HCT116 (cell line): ENCODE measurements around the gene MSI2.

Experiments
- CBX3 ChIP-seq: IDR thresholded peaks from 2 replicates; pipeline ENCODE4 v1.6.1; 2012; ENCODE audit warnings: low read depth
- EZH2 ChIP-seq: fragments of 200-600 bp; sonication (generic); IDR thresholded peaks from 2 replicates; pipeline ENCODE4 v1.6.1; 2017; ENCODE audit warnings: antibody characterized with exemption, mixed run types
- JUND ChIP-seq: IDR thresholded peaks from 2 replicates; pipeline ENCODE4 v1.6.1; 2012
- POLR2A ChIP-seq: IDR thresholded peaks from 2 replicates; pipeline ENCODE4 v1.7.0; 2011; ENCODE audit warnings: borderline replicate concordance; ENCODE audit not compliant: insufficient read depth, insufficient read length; ENCODE audit errors: extremely low read depth
- SIN3A ChIP-seq: IDR thresholded peaks from 2 replicates; pipeline ENCODE4 v1.6.1; 2012; ENCODE audit warnings: low read depth
- TCF7L2 ChIP-seq: IDR thresholded peaks from 2 replicates; pipeline ENCODE4 v1.7.0; 2011; ENCODE audit warnings: borderline replicate concordance, inconsistent platforms; ENCODE audit not compliant: insufficient read depth, insufficient read length; ENCODE audit errors: extremely low read depth
- YY1 ChIP-seq: IDR thresholded peaks from 2 replicates; pipeline ENCODE4 v1.6.1; 2011; ENCODE audit warnings: low read length, low read depth, moderate library complexity, mild to moderate bottlenecking; ENCODE audit not compliant: insufficient replicate concordance; ENCODE audit errors: extremely low read depth
- TF ChIP-seq, protein P1 (sequence below), 3 experiments: fragments of 200-600 bp in 1 of 3; sonication (generic) in 1 of 3; IDR thresholded peaks in 2 of 3; conservative IDR thresholded peaks in 1 of 3; 2 replicates each; pipeline ENCODE4 v1.5.1; 2012 to 2017; ENCODE audit warnings: low read depth in 2 of 3, low read length in 2 of 3, antibody characterized with exemption in 1 of 3, borderline replicate concordance in 1 of 3, control low read depth in 1 of 3, mild to moderate bottlenecking in 1 of 3, mixed read lengths in 1 of 3, mixed run types in 1 of 3, moderate library complexity in 1 of 3; ENCODE audit not compliant: insufficient read depth in 1 of 3
- TF ChIP-seq, protein P2 (sequence below): IDR thresholded peaks from 2 replicates; pipeline ENCODE4 v1.6.1; 2012
- TF ChIP-seq, protein P3 (sequence below): IDR thresholded peaks from 2 replicates; pipeline ENCODE4 v1.6.1; 2012; ENCODE audit warnings: low read depth
- TF ChIP-seq, protein P4 (sequence below): IDR thresholded peaks from 2 replicates; pipeline ENCODE4 v1.6.1; 2012

DNA sequence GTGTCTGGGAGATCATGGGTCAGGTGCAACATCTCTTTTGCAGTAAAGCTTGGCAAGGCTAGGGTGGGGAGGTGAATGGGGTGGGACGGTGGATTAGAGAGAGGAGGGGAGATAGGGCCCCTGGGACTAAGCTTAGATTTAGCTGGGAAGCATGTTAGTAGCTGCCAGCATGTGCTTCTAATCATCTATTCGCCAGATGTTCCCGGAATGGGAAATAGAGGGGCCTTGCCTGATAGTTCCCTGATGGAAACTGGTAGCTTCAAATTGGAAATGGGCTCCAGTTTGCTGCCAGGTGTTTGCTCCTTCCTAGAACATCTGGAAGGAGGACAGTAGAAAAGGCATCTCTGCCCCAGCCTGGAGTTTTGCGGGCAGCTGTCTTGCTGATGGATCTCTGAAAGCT is 312.7 kb downstream of the MSI2 start:
- TF ChIP-seq, protein P1, sequence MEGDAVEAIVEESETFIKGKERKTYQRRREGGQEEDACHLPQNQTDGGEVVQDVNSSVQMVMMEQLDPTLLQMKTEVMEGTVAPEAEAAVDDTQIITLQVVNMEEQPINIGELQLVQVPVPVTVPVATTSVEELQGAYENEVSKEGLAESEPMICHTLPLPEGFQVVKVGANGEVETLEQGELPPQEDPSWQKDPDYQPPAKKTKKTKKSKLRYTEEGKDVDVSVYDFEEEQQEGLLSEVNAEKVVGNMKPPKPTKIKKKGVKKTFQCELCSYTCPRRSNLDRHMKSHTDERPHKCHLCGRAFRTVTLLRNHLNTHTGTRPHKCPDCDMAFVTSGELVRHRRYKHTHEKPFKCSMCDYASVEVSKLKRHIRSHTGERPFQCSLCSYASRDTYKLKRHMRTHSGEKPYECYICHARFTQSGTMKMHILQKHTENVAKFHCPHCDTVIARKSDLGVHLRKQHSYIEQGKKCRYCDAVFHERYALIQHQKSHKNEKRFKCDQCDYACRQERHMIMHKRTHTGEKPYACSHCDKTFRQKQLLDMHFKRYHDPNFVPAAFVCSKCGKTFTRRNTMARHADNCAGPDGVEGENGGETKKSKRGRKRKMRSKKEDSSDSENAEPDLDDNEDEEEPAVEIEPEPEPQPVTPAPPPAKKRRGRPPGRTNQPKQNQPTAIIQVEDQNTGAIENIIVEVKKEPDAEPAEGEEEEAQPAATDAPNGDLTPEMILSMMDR (IDR thresholded peaks at IDR 0.05 in 2 of 3, conservative IDR thresholded peaks at IDR 0.05 in 1 of 3; ENCODE audit: borderline replicate concordance in 1 of 3, insufficient read depth in 1 of 3, low read depth in 2 of 3, low read length in 2 of 3), result no peak
- TF ChIP-seq, protein P2, sequence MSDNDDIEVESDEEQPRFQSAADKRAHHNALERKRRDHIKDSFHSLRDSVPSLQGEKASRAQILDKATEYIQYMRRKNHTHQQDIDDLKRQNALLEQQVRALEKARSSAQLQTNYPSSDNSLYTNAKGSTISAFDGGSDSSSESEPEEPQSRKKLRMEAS, result no peak
- TF ChIP-seq, protein P3, sequence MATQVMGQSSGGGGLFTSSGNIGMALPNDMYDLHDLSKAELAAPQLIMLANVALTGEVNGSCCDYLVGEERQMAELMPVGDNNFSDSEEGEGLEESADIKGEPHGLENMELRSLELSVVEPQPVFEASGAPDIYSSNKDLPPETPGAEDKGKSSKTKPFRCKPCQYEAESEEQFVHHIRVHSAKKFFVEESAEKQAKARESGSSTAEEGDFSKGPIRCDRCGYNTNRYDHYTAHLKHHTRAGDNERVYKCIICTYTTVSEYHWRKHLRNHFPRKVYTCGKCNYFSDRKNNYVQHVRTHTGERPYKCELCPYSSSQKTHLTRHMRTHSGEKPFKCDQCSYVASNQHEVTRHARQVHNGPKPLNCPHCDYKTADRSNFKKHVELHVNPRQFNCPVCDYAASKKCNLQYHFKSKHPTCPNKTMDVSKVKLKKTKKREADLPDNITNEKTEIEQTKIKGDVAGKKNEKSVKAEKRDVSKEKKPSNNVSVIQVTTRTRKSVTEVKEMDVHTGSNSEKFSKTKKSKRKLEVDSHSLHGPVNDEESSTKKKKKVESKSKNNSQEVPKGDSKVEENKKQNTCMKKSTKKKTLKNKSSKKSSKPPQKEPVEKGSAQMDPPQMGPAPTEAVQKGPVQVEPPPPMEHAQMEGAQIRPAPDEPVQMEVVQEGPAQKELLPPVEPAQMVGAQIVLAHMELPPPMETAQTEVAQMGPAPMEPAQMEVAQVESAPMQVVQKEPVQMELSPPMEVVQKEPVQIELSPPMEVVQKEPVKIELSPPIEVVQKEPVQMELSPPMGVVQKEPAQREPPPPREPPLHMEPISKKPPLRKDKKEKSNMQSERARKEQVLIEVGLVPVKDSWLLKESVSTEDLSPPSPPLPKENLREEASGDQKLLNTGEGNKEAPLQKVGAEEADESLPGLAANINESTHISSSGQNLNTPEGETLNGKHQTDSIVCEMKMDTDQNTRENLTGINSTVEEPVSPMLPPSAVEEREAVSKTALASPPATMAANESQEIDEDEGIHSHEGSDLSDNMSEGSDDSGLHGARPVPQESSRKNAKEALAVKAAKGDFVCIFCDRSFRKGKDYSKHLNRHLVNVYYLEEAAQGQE, result no peak
- TF ChIP-seq EZH2 (no peak), YY1 (no peak), POLR2A (no peak), CBX3 (no peak), JUND (no peak), TCF7L2 (no peak), SIN3A (no peak)
- TF ChIP-seq, protein P4, sequence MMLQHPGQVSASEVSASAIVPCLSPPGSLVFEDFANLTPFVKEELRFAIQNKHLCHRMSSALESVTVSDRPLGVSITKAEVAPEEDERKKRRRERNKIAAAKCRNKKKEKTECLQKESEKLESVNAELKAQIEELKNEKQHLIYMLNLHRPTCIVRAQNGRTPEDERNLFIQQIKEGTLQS, result no peak
